HEK293 (cell line): Measurements from ENCODE around the gene NCF2.

ENCODE experiments used
- CTCF ChIA-PET: fragments of 350-600 bp; formaldehyde crosslinking; extraction: SDS; loops from one replicate; lab custom pipeline; 2021; ENCODE audit warnings: antibody characterized with exemption; lab: Yijun Ruan, JAX
- POLR2A ChIA-PET: fragments of 300-600 bp; formaldehyde crosslinking; extraction: SDS; loops from one replicate; lab custom pipeline; 2020; ENCODE audit warnings: antibody characterized with exemption, inconsistent platforms; lab: Yijun Ruan, JAX
- H3K27ac ChIP-seq: fragments of 200-500 bp; sonication (Bioruptor generic); 2 replicates; pipeline ENCODE4 v1.5.1; 2014; ENCODE audit warnings: low read depth, low read length, control low read depth, inconsistent platforms; ENCODE audit errors: extremely low read depth
- H3K36me3 ChIP-seq, 2 experiments: fragments of 200-500 bp in 1 of 2; sonication (Bioruptor generic) in 1 of 2; 1 replicate in 1 of 2; 2 replicates in 1 of 2; pipeline ENCODE4 v1.5.1; 2014 to 2017; ENCODE audit warnings: inconsistent platforms in 2 of 2, low read length in 2 of 2; ENCODE audit not compliant: control insufficient read depth in 2 of 2, insufficient read depth in 1 of 2
- H3K4me1 ChIP-seq: fragments of 200-500 bp; sonication (Bioruptor generic); 2 replicates; pipeline ENCODE4 v1.5.1; 2014; ENCODE audit warnings: mild to moderate bottlenecking, low read length, inconsistent platforms; ENCODE audit not compliant: control insufficient read depth, insufficient read depth
- H3K4me3 ChIP-seq: 2 replicates; pipeline ENCODE4 v1.5.1; 2011; ENCODE audit warnings: low read depth, mild to moderate bottlenecking, control low read depth, low read length, moderate library complexity
- H3K9me3 ChIP-seq: fragments of 200-500 bp; sonication (Bioruptor generic); 2 replicates; pipeline ENCODE4 v1.5.1; 2014; ENCODE audit warnings: low read depth, low read length, inconsistent platforms; ENCODE audit not compliant: control insufficient read depth, insufficient read depth
- BCL11A ChIP-seq: fragments of 450-650 bp; formaldehyde crosslinking; IDR thresholded peaks from 2 replicates; pipeline ENCODE4 v1.5.1; 2016; ENCODE audit warnings: low read depth, missing biosample characterization, missing genetic modification characterization
- CTCF ChIP-seq: fragments of 450-650 bp; formaldehyde crosslinking; IDR thresholded peaks from 2 replicates; pipeline ENCODE4 v1.5.1; 2016; ENCODE audit warnings: missing biosample characterization, missing genetic modification characterization
- HOXA7 ChIP-seq: sonication (generic); formaldehyde crosslinking; IDR thresholded peaks from 2 replicates; pipeline ENCODE4 v1.8.1; 2022; ENCODE audit warnings: missing genetic modification reagents, borderline replicate concordance
- KLF1 ChIP-seq: fragments of 450-650 bp; formaldehyde crosslinking; IDR thresholded peaks from 2 replicates; pipeline ENCODE4 v1.5.1; 2016; ENCODE audit warnings: missing biosample characterization, missing genetic modification characterization
- SCRT1 ChIP-seq: fragments of 450-650 bp; formaldehyde crosslinking; IDR thresholded peaks from 2 replicates; pipeline ENCODE4 v1.5.1; 2016; ENCODE audit warnings: missing biosample characterization, missing genetic modification characterization, borderline replicate concordance
- YY1 ChIP-seq: fragments of 450-650 bp; formaldehyde crosslinking; IDR thresholded peaks from 2 replicates; pipeline ENCODE4 v1.5.1; 2018; ENCODE audit warnings: missing biosample characterization, missing genetic modification characterization
- ZBTB48 ChIP-seq: fragments of 450-650 bp; formaldehyde crosslinking; IDR thresholded peaks from 2 replicates; pipeline ENCODE4 v1.5.1; 2016; ENCODE audit warnings: missing biosample characterization, missing genetic modification characterization
- ZEB2 ChIP-seq: fragments of 450-650 bp; formaldehyde crosslinking; IDR thresholded peaks from 2 replicates; pipeline ENCODE4 v1.5.1; 2016; ENCODE audit warnings: missing biosample characterization, missing genetic modification characterization
- ZFP37 ChIP-seq: fragments of 450-650 bp; formaldehyde crosslinking; IDR thresholded peaks from 2 replicates; pipeline ENCODE4 v1.5.1; 2016; ENCODE audit warnings: missing biosample characterization, missing genetic modification characterization
- ZNF26 ChIP-seq: fragments of 450-650 bp; formaldehyde crosslinking; IDR thresholded peaks from 2 replicates; pipeline ENCODE4 v1.5.1; 2016; ENCODE audit warnings: missing biosample characterization, missing genetic modification characterization
- ZNF394 ChIP-seq: fragments of 450-650 bp; formaldehyde crosslinking; IDR thresholded peaks from 2 replicates; pipeline ENCODE4 v1.5.1; 2016; ENCODE audit warnings: missing biosample characterization, missing genetic modification characterization, mild to moderate bottlenecking, moderate library complexity, borderline replicate concordance
- ZNF404 ChIP-seq: fragments of 450-650 bp; formaldehyde crosslinking; IDR thresholded peaks from 2 replicates; pipeline ENCODE4 v1.5.1; 2017; ENCODE audit warnings: missing biosample characterization, missing genetic modification characterization
- ZNF473 ChIP-seq: fragments of 450-650 bp; formaldehyde crosslinking; IDR thresholded peaks from 2 replicates; pipeline ENCODE4 v1.5.1; 2017; ENCODE audit warnings: missing biosample characterization, missing genetic modification characterization
- ZNF501 ChIP-seq: fragments of 450-650 bp; formaldehyde crosslinking; IDR thresholded peaks from 2 replicates; pipeline ENCODE4 v1.5.1; 2016; ENCODE audit warnings: missing biosample characterization, missing genetic modification characterization
- ZNF596 ChIP-seq: fragments of 450-650 bp; IDR thresholded peaks from 2 replicates; pipeline ENCODE4 v1.5.0; 2018; ENCODE audit warnings: missing biosample characterization, mild to moderate bottlenecking, missing genetic modification characterization, moderate library complexity
- ZNF629 ChIP-seq: fragments of 450-650 bp; formaldehyde crosslinking; IDR thresholded peaks from 2 replicates; pipeline ENCODE4 v1.5.1; 2017; ENCODE audit warnings: missing biosample characterization, missing genetic modification characterization
- ZNF76 ChIP-seq: fragments of 450-650 bp; formaldehyde crosslinking; IDR thresholded peaks from 2 replicates; pipeline ENCODE4; 2016; ENCODE audit warnings: low read depth, missing biosample characterization, missing genetic modification characterization, borderline replicate concordance
- ZNF776 ChIP-seq: fragments of 450-650 bp; formaldehyde crosslinking; IDR thresholded peaks from 2 replicates; pipeline ENCODE4 v1.5.0; 2017; ENCODE audit warnings: missing biosample characterization, missing genetic modification characterization, borderline replicate concordance
- TF ChIP-seq, protein P1 (sequence below): fragments of 450-650 bp; formaldehyde crosslinking; IDR thresholded peaks from 2 replicates; pipeline ENCODE4 v1.5.1; 2016; ENCODE audit warnings: missing biosample characterization, missing genetic modification characterization

Gene NCF2

DNA sequence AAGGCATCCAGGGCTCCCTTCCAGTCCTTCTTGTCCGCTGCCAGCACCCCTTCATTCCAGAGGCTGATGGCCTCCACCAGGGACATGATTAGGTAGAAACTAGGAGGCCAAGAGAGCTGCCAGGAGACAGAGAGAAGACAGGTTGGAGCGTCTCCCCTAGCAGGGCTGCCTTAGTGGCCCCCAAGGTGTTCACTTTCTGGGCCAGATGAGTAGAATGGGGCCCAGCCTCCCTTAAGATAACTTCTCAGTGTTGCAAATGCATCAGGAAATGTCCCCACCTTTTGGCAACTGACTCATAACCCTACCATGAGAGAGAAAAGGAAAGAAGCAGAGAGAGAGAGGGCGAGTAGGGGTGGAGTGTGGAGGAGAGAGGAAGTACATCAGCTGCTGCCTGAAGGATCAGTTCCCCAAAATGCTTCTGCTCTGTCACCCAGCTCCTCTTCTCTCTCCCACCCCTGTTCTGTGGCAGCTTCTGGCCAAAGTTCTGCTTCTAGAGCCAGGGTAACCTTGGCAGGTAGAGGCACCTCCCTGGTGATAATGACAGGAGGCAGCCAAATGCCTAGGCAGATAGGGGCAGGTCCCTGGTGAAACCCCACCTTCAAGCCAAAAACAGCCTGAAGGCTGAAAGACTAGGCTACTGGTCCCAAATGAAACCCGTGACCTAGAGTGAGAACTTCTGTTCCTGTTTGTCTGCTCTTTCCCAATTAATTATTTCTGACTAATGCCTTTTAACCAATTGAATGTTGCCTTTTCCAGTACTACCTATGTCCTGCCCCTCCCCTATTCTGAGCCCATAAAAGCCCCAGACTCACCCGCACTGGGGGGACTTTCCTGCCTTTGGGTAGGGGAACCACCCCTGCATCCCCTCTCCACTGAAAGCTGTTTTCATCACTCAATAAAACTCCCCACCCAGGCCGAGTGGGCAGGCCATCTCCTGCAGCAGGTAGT, at the start of gene NCF2:
TSS of gene NCF2 (minus strand) at position 216 of the 948 bp plus-strand sequence. CDS start at position 86, 130 bp downstream.
- TF ChIP-seq ZNF394: no peak
- TF ChIP-seq HOXA7 (CRISPR knock-in tag): no peak
- TF ChIP-seq ZFP37: no peak
- TF ChIP-seq ZNF776 (tag by site-specific recombination): no peak
- no peak for TF ChIP-seq ZNF596 (tag by site-specific recombination)
- TF ChIP-seq BCL11A (tag by site-specific recombination): no peak
- no peak for TF ChIP-seq ZNF76 (tag by site-specific recombination)
- TF ChIP-seq YY1: no peak
- no peak for TF ChIP-seq CTCF
- TF ChIP-seq, protein P1, sequence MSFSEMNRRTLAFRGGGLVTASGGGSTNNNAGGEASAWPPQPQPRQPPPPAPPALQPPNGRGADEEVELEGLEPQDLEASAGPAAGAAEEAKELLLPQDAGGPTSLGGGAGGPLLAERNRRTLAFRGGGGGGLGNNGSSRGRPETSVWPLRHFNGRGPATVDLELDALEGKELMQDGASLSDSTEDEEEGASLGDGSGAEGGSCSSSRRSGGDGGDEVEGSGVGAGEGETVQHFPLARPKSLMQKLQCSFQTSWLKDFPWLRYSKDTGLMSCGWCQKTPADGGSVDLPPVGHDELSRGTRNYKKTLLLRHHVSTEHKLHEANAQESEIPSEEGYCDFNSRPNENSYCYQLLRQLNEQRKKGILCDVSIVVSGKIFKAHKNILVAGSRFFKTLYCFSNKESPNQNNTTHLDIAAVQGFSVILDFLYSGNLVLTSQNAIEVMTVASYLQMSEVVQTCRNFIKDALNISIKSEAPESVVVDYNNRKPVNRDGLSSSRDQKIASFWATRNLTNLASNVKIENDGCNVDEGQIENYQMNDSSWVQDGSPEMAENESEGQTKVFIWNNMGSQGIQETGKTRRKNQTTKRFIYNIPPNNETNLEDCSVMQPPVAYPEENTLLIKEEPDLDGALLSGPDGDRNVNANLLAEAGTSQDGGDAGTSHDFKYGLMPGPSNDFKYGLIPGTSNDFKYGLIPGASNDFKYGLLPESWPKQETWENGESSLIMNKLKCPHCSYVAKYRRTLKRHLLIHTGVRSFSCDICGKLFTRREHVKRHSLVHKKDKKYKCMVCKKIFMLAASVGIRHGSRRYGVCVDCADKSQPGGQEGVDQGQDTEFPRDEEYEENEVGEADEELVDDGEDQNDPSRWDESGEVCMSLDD (tag by site-specific recombination): no peak
- no peak for TF ChIP-seq ZNF26 (tag by site-specific recombination)
- no peak for TF ChIP-seq ZNF473 (tag by site-specific recombination)
- TF ChIP-seq ZNF501 (tag by site-specific recombination): no peak
- POLR2A ChIA-PET: no interaction called here
- no peak within 1 kb of the TSS for H3K4me3 ChIP-seq
- CTCF ChIA-PET: interaction anchor here (0.7 to 1.0 kb wide), 2 partner anchors 8 to 313 kb away, joined by 4 read pairs; no protein-coding TSS in a partner anchor
- H3K36me3 ChIP-seq: no peaks in the 10 kb centered on the region
- no peak within 1 kb of the TSS for H3K27ac ChIP-seq
- H3K9me3 ChIP-seq: no peaks in the 10 kb centered on the region
- H3K4me1 ChIP-seq: no peaks in the 10 kb centered on the region

DNA sequence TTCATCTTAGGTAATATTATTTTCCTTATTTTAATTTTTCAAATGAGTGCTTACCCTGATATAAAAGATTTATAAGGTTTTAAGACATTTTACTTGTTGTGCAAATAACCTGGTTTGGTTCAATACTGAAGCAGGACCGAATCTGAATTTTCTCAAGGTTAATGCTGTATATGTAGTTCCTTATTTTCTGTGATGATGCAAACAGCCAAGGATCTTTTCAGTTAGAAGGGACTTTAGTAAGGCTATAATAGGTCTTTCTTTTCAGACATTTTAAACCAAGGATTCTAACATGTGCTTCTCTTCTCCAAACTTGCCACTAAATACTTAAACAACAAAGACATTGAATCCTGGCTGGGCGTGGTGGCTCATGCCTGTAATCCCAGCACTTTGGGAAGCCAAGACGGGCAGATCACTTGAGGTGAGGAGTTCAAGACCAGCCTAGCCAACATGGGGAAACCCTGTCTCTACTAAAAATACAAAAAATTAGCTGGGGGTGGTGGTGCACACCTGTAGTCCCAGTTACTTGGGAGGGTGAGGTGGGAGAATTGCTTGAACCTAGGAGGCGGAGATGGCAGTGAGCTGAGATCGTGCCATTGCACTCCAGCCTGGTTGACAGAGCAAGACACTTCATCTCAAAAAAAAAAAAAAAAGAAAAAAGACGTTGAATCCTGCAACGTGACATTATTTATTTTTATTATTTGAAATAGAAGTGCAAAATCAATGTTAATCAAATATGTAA, 48.6 kb upstream of the NCF2 start:
- no peak overlapping the region for H3K4me3 ChIP-seq
- no peaks in the 10 kb centered on the region for H3K9me3 ChIP-seq
- CTCF ChIA-PET: interaction anchor here (1.2 to 2.2 kb wide), 3 partner anchors 15 to 17 kb away, joined by 3 to 16 read pairs (median 7); no protein-coding TSS in a partner anchor
- POLR2A ChIA-PET: interaction anchor here (0.6 kb wide), 1 partner anchor 167 kb away, joined by 4 read pairs; no protein-coding TSS in a partner anchor
- H3K36me3 ChIP-seq: no peaks in the 10 kb centered on the region
- TF ChIP-seq SCRT1 (tag by site-specific recombination) (no peak), ZBTB48 (tag by site-specific recombination) (no peak), ZEB2 (tag by site-specific recombination) (no peak), ZNF629 (tag by site-specific recombination) (no peak), KLF1 (tag by site-specific recombination) (no peak), ZNF404 (tag by site-specific recombination) (no peak)
- H3K27ac ChIP-seq: no peak overlapping the region
- H3K4me1 ChIP-seq: 0 out of 2 replicates have a peak, but pooled peaks cover 4% of the 10 kb centered on the region
